EH (cell line): ENCODE data around the gene UBE3B.
"Not testable (repeated sequence)": the region's sequence is repeated elsewhere in the genome, so short reads cannot be mapped to it uniquely, and the experiment has no call there.

ENCODE experiments used
- DNase-seq: peaks from one replicate; pipeline ENCODE4 v3.0.0-alpha.2; 2015; ENCODE audit warnings: low read depth

UBE3B gene

GRCh38 chr12:109473526-109474270 is 3.7 kb upstream of the UBE3B start:
- not testable (repeated sequence) for DNase-seq

- DNase-seq, result no peak
Measured at GRCh38 chr12:109475121-109475520, 2.3 kb upstream of the UBE3B start.

DNA sequence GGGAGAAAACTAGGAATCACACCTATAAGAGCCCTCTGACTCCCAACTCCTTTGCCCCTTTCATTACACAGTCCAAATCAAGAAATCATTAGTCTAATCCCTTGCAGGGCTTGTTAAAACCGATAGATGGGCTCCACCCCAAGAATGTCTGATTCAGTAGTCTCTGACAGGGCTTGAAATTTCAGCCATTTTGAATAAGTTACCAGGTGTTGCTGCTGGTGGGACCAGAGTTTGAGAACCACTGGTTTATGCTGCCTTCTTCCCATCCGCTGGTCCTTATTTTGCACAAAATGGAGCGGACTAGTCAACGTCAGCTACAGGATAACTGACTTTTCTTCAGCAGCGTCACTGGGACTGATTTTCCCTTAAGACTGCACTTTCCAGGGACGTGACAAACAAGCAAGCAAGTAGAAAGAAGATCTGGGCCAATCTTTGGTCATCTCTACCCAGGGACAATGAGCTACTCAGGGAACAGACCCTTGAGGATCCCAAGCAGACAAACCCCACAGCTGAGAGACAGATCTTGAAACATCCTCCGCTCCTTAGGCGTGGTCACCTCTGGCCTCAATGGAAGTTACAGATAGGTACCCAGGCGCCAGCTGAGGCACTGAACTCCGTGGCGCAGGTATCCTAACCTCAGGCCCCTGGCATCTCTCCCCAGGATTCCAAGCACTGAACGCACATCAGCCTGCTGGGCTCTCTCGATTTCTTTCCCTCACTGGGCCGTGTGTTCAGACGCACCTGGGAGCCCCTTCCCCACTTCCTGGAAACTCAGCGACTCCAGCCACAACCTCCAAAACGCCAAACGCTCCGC is 1.2 kb upstream of the UBE3B start:
- DNase-seq, result peak; percentile 47

GRCh38 chr12:109476807-109477184 is 638 bp upstream of the UBE3B start:
- no peak for DNase-seq

GRCh38 chr12:109477963-109478315 is 505 bp downstream of the UBE3B start:
- DNase-seq, result no peak

- no peak for DNase-seq
Measured at GRCh38 chr12:109479761-109480160, 2.3 kb downstream of the UBE3B start.

GRCh38 chr12:109480356-109480755 is 2.9 kb downstream of the UBE3B start:
- no peak for DNase-seq

DNA sequence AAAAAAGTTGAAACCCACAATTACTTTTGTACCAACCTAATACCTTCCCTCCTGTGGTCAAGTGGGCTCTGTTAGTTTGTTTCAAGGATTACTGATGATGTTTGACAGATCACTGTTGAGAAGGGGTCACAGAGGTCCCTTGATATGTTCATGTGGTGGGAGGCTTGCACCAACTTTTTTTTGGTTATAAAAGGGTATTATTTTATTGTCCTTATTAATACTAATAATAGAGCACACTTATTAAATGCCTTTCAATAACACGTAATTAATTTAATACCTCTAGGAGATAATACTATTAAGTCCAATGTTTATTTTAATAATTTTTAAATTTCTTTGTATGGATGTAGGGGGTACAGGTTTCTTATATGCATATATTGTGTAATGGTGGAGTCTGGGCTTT is 4.4 kb downstream of the UBE3B start:
- DNase-seq, result no peak

DNA sequence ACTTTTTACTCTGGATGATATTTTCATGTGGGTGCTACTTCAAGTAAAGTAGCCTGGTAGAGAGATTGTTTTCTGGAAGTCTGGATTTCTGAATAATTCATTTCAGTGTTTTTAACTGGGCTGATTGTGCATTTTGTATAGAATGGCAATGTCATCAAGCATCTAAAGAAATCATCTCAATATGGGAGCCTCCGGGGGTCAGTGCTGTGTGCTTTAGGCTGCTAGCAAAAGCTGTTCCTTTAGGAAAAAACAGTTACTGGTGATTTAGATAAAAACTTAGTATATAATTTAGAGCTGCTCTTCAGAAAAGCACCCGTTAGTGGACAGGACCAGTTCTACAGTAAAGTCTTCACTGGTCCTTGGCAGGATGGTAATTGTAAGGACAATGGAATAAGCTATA is 5.1 kb downstream of the UBE3B start:
- no peak for DNase-seq

- no peak for DNase-seq
Measured at GRCh38 chr12:109482894-109483293, 5.5 kb downstream of the UBE3B start.

DNA sequence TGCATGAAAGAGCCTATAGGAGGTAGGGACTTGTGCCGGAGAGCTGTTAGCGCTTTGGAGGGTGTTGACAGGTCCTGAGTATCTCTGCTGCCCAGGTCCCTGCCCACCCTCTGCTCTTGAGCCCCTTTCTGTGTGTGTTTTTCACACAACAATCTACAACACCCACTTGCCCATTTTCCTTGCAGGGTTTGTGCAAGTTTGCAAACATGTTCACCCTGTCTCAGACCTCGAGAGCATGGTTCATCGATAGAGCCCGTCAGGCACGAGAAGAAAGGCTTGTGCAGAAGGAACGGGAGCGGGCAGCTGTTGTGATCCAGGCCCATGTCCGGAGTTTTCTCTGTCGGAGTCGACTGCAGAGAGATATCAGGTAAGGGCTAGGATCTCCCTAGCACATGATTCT is 5.9 kb downstream of the UBE3B start:
- DNase-seq, result no peak

GRCh38 chr12:109485201-109485600 is 7.8 kb downstream of the UBE3B start:
- DNase-seq, result no peak

- DNase-seq, result no peak
Measured at GRCh38 chr12:109487181-109488050, 10.0 kb downstream of the UBE3B start.

DNA sequence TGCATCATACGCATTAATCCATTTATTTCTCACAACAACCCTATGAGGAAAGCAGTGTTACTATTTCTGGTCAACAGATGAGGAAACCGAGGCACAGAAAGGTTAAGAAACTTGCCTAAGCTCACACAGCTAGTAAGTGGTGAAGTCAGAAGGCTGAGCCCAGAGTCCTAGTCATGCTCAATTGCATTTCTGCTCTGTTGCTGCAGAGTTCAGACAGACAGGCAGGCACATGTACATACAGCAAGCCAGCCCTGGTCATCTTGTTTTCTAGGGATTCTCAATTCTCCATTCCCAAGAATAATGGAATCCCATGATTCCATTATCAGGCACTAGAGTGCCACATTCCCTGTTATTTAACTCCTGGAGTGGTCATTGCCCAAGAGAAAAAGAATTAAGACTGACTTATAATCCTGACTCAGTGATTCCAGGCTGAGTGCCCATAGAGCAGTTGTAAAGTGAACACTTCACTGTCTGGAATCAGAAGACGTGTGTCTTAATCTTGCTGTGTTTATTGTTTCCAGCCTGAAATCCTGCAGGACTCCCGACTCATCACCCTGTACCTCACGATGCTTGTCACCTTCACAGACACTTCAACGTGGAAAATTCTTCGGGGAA is 10.7 kb downstream of the UBE3B start:
- no peak for DNase-seq

DNA sequence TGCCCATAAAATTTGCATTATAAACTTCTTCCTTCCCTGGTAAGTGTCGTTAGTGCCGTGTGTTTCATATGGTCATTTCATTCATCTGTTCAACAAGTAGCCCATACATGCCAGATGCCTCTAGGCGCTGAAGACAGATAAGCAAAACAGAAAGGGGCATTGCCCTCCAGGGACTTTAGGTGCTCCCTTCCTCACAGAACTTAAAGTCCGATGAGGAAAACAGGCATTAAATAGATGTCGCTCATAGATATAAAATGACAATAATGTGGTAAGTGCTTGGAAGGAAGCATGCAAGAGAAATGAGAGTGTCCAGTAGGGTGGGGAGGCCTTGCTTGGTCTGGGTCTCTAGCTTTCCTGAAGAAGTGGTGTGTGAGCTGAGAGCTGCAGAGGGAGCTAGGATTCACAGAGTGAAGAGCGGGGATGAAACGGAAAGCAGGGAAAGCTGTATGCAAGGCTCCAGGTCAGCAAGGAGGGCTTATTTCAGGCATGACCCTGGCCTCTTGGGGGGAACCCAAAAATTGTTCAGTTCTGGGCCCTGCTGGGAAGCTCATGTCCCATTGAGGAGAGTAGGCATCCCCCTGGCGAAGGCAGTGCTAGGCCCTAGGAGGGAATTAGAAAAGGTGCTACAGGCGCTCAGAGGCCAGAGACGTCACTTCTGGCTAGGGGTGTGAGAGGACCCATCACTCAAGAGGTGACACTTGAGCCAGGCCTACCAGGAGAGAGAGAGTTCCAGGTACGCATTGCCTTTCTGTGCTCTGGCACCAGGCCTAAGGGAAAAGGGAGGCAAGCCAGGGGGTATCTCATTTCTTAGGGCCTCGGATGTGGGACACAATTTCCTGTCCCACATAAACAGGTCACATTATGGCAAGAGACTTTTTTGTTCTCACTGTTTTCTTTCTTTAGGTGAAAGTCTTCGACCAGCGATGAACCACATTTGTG is 11.9 kb downstream of the UBE3B start:
- DNase-seq, result no peak

DNA sequence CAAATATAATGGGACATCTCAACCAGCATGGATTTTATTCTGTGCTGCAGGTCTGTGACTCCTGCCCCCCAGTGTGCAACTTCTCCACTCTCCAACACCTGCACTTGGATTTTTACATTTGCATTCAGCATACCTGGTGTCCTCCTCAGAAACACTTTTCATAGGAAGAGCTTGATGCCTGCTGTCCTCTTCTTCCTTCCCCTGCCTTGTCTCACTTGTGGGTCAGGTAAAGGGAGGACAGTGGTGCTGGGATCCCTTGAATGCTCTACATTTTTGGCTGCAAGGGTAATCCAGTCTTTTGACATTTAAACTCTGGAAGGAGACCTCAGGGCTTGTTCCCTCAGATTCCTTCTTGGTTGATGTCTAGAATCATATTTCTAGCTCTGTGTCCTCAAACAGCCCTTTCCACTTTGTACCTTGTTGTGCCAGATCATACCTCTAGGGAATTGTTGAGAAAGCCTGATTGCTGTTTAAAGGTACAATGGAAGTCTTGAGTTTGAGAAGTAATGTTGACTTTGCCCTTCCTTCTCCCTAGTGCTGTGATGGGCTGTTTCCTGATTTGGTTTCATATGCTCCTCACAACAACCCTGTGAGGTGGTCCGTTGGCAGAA is 12.6 kb downstream of the UBE3B start:
- no peak for DNase-seq

DNA sequence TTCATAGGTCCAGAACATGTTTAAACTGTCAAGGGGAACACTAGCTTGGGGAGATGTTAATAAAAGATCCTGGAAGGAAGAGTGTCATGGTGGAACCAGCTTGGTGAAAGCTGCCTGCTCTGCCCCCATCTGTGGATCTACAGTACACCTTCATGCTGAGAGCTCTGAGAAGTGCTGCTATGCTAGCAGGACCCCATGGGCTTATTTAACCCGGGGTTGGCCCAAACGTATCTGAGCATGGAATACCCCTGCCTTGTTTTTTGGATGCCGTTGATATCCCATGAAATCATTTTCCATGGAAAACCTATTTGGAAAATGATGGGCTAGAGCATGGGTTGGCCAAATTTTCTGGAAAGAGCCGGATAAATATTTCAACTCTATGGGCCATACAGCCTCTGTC is 14.2 kb downstream of the UBE3B start:
- no peak for DNase-seq

DNA sequence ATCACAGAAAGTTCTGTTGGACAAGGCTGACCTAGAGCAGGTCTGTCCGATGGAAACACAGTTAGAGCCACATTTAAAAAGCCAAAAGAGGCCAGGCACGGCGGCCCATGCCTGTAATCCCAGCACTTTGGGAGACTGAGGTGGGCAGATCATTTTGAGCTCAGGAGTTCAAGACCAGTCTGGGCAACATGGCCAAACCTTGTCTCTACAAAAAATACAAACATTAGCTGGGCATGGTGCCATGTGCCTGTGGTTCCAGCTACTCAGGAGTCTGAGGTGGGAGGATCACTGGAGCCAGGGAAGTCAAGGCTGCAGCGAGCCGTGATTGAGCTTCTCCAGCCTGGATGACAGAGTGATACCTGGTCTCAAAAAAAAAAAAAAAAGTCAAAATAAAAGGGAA is 14.9 kb downstream of the UBE3B start:
- no peak for DNase-seq

DNA sequence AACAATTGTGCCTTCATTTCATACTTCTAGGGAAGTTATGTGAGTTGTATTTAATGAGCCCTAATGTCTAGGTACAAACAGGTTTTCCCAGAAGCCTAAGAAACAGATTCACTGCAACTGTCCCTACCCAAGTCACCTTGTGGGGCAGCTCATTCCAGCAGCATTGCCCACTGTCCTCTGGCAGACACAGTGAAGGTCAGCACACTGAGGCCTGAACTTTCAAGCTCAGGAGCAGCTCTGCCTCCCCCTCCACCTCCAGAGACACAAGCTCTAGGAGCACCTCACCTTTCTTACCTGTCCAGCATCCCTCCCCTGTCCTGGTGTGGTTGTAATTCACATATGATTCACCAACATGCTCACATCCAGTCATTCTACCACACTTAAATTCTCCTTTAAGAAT is 15.7 kb downstream of the UBE3B start:
- no peak for DNase-seq

GRCh38 chr12:109493938-109494337 is 16.5 kb downstream of the UBE3B start:
- DNase-seq, result no peak
